HepG2 (cell line): ENCODE data around the gene STEAP3. TPM values are rescaled to one million over a fixed set of nuclear protein-coding genes. Genes with fewer than 3 reads are reported as not detected.

Experiments
- HDAC6 ChIP-seq: fragments of 200-600 bp; sonication (generic); IDR thresholded peaks from 2 replicates; pipeline ENCODE4 v1.7.0; 2017; ENCODE audit warnings: mild to moderate bottlenecking, antibody characterized with exemption, low read length, low read depth
- KLF13 ChIP-seq: sonication (generic); formaldehyde crosslinking; IDR thresholded peaks from 2 replicates; pipeline ENCODE4 v1.4.0; 2020; ENCODE audit warnings: mild to moderate bottlenecking, missing genetic modification reagents
- MYC ChIP-seq: sonication (generic); formaldehyde crosslinking; IDR thresholded peaks from 2 replicates; pipeline ENCODE4 v1.9.0; 2021; ENCODE audit warnings: missing genetic modification reagents, borderline replicate concordance
- PHF8 ChIP-seq: sonication (generic); formaldehyde crosslinking; IDR thresholded peaks from 2 replicates; pipeline ENCODE4 v1.5.0; 2020; ENCODE audit warnings: missing genetic modification reagents
- POLR2AphosphoS5 ChIP-seq: IDR thresholded peaks from 2 replicates; pipeline ENCODE4 v1.6.1; 2012; ENCODE audit warnings: low read depth, low read length
- SMARCE1 ChIP-seq: fragments of 450-650 bp; IDR thresholded peaks from 2 replicates; pipeline ENCODE4 v1.6.1; 2017; ENCODE audit warnings: borderline replicate concordance
- SNRNP70 ChIP-seq: fragments of 200-400 bp; formaldehyde crosslinking; IDR thresholded peaks from 2 replicates; pipeline ENCODE4 v1.6.1; 2017; ENCODE audit warnings: mild to moderate bottlenecking, low read depth, low read length, moderate library complexity
- SOX13 ChIP-seq, 3 experiments: fragments of 450-650 bp in 1 of 3; sonication (generic) in 1 of 3; formaldehyde crosslinking in 1 of 3; IDR thresholded peaks in 2 of 3; conservative IDR thresholded peaks in 1 of 3; 2 replicates each; pipeline versions ENCODE4 v1.5.0 to v1.6.1; 2016 to 2020; ENCODE audit warnings: antibody characterized with exemption in 1 of 3, mild to moderate bottlenecking in 1 of 3, missing compliant biosample characterization in 1 of 3, missing genetic modification reagents in 1 of 3, moderate library complexity in 1 of 3
- TEAD3 ChIP-seq: optimal IDR thresholded peaks from 2 replicates; pipeline ENCODE3; 2016; ENCODE audit warnings: borderline replicate concordance
- ZNF136 ChIP-seq: sonication (generic); formaldehyde crosslinking; IDR thresholded peaks from 2 replicates; pipeline ENCODE4 v1.8.1; 2022; ENCODE audit warnings: low read depth, mild to moderate bottlenecking, moderate library complexity, missing genetic modification reagents
- ZNF234 ChIP-seq: sonication (generic); formaldehyde crosslinking; conservative IDR thresholded peaks from 2 replicates; pipeline ENCODE4 v1.5.1; 2020; ENCODE audit warnings: mild to moderate bottlenecking, missing genetic modification reagents
- ZNF556 ChIP-seq: sonication (generic); formaldehyde crosslinking; IDR thresholded peaks from 2 replicates; pipeline ENCODE4 v1.4.0; 2020; ENCODE audit warnings: mild to moderate bottlenecking, missing genetic modification reagents, borderline replicate concordance
- ZNF816 ChIP-seq: sonication (generic); formaldehyde crosslinking; IDR thresholded peaks from 2 replicates; pipeline ENCODE4 v1.8.0; 2022; ENCODE audit warnings: missing genetic modification reagents, mild to moderate bottlenecking, borderline replicate concordance
- ZZZ3 ChIP-seq: sonication (generic); formaldehyde crosslinking; IDR thresholded peaks from 2 replicates; pipeline ENCODE4 v1.4.0; 2020; ENCODE audit warnings: missing genetic modification reagents, mild to moderate bottlenecking, borderline replicate concordance
- polyA plus RNA-seq, 8 experiments: library from polyadenylated mRNA; depleted of rRNA in 3 of 8; stranded (reverse) in 7 of 8; unstranded in 1 of 8; fragments of >200 nt; fragmentation: Illumina TruSeq in 4 of 8; extraction: Trizol in 4 of 8; gene quantifications; 2 replicates each; pipeline versions ENCODE4 v1.2.1 to v1.2.3, GENCODE V29; 2011 to 2016; ENCODE audit warnings: low read depth in 4 of 8, missing spikeins in 1 of 8, mixed read lengths in 1 of 8; ENCODE audit not compliant: insufficient read depth in 1 of 8
- total RNA-seq, 5 experiments: library from RNA; depleted of rRNA; stranded (reverse); fragments of >200 nt; fragmentation: Illumina TruSeq; extraction: Trizol; gene quantifications; 2 replicates each; pipeline ENCODE4 v1.2.3, GENCODE V29; 2016; ENCODE audit warnings: low read depth in 1 of 5
- TF ChIP-seq, protein P1 (sequence below): sonication (generic); formaldehyde crosslinking; IDR thresholded peaks from 2 replicates; pipeline ENCODE4 v1.4.0; 2020; ENCODE audit warnings: mild to moderate bottlenecking, missing genetic modification reagents
- TF ChIP-seq, protein P2 (sequence below): sonication (generic); formaldehyde crosslinking; IDR thresholded peaks from 2 replicates; pipeline ENCODE4 v1.5.0; 2020; ENCODE audit warnings: mild to moderate bottlenecking, missing genetic modification reagents

Gene STEAP3
- total and polyA plus RNA-seq, 2 of the 13 experiments (the other 11 are each of a cell fraction or from before 2014, with no cell fraction given): 7.3 to 21.1 TPM

DNA sequence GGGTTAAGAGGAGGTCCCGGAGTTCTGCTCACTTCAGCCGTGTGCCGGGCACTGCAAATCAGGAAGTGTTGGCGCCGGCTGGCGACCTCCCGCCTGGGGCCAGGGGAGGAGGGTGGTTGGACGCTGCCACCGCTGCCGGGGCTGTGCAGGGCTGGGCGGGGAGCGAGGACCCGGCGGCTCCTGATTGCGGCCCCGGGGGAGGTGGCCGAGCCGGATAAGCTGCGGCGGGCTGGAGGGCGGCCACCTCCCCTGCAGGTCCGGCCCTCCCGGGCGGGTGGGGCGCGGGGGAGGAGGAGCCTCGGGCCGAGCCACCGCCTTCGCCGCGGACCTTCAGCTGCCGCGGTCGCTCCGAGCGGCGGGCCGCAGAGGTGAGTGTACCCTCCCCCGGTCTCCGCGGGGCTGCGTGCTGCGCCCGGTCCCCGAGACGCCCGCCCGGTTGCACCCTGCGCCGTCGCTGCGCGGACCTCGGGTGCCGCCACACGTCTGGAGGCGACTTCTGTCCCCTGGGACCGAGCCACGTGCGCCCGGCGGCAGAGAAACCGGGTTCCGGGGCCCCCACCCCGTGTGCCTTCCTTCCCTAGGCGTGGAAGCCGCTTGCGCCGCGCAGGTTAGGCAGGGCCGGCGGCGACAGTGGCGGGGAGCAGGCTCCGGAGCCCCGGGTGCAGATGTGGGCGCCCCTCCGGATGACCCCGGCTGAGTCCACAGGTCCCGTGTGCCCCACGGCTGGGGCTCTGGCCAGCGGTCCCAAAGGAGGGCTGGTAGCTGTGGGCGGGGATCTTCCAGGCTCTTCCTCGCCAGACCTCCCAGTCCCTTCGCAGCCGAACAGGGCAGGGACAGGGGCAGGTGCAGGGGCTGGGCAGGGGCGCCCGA, at the start of gene STEAP3 (continued):
- TF ChIP-seq ZNF816 (CRISPR knock-in tag) (peak; percentile 83; the same call in 1 of the 2 replicates), SOX13 (IDR thresholded peaks at IDR 0.05) (no peak), SOX13 (CRISPR knock-in tag; conservative IDR thresholded peaks at IDR 0.05 in 1 of 2, IDR thresholded peaks at IDR 0.05 in 1 of 2) (no peak), ZNF556 (CRISPR knock-in tag) (peak; percentile 91), HDAC6 (no peak), POLR2AphosphoS5 (peak; percentile 66; the same call in 1 of the 2 replicates), TEAD3 (CRISPR knock-in tag) (no peak), ZZZ3 (CRISPR knock-in tag) (0 out of 2 replicates have a peak, but pooled peaks have one; percentile 33), ZNF234 (CRISPR knock-in tag) (no peak), KLF13 (CRISPR knock-in tag) (no peak), ZNF136 (no peak), PHF8 (peak; percentile 87), SNRNP70 (no peak), SMARCE1 (no peak), MYC (CRISPR knock-in tag) (peak; percentile 96)
- TF ChIP-seq, protein P1, sequence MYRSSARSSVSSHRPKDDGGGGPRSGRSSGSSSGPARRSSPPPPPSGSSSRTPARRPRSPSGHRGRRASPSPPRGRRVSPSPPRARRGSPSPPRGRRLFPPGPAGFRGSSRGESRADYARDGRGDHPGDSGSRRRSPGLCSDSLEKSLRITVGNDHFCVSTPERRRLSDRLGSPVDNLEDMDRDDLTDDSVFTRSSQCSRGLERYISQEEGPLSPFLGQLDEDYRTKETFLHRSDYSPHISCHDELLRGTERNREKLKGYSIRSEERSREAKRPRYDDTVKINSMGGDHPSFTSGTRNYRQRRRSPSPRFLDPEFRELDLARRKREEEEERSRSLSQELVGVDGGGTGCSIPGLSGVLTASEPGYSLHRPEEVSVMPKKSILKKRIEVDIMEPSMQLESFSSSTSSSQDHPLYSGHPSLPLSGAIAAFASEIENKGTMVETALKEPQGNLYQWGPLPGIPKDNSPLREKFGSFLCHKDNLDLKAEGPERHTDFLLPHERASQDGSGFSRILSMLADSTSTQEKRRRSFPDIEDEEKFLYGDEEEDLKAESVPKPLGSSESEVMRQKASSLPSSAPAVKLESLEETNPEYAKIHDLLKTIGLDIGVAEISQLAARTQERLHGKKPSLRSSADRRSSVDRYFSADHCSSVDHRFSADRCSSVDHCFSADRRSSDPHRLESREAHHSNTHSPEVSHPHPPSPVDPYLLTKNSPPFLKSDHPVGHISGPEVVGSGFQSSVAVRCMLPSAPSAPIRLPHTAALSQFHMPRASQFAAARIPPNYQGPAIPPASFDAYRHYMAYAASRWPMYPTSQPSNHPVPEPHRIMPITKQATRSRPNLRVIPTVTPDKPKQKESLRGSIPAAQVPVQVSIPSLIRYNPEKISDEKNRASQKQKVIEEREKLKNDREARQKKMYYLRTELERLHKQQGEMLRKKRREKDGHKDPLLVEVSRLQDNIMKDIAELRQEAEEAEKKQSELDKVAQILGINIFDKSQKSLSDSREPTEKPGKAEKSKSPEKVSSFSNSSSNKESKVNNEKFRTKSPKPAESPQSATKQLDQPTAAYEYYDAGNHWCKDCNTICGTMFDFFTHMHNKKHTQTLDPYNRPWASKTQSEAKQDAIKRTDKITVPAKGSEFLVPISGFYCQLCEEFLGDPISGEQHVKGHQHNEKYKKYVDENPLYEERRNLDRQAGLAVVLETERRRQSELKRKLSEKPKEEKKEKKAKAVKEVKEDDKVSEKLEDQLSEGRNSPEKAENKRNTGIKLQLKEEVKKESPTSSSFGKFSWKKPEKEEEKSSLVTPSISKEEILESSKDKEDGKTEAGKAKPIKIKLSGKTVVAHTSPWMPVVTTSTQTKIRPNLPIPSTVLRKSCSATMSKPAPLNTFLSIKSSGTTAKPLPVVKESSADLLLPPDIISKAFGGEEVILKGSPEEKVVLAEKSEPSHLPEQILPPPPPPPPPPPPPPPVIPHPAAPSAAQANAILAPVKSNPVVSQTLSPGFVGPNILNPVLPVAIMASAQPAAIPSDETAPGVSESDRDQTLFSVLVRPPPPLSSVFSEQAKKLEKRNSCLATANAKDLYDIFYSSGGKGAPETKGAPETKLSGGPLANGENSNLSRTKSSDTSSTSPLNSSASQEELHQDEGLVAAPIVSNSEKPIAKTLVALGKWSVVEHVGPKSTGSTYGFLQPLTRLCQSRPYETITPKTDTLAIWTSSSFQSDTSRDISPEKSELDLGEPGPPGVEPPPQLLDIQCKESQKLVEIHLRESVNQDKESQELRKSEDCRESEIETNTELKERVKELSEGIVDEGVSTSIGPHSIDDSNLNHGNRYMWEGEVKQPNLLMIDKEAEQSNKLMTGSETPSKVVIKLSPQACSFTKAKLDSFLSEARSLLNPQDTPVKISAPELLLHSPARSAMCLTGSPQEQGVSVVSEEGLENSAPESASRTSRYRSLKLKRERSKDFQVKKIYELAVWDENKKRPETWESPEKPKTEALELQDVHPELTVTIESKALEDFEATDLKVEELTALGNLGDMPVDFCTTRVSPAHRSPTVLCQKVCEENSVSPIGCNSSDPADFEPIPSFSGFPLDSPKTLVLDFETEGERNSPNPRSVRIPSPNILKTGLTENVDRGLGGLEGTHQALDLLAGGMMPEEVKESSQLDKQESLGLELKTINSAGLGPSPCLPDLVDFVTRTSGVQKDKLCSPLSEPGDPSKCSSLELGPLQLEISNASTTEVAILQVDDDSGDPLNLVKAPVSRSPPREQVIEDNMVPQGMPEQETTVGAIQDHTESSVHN: 0 out of 2 replicates have a peak, but pooled peaks have one; percentile 56
- TF ChIP-seq, protein P2, sequence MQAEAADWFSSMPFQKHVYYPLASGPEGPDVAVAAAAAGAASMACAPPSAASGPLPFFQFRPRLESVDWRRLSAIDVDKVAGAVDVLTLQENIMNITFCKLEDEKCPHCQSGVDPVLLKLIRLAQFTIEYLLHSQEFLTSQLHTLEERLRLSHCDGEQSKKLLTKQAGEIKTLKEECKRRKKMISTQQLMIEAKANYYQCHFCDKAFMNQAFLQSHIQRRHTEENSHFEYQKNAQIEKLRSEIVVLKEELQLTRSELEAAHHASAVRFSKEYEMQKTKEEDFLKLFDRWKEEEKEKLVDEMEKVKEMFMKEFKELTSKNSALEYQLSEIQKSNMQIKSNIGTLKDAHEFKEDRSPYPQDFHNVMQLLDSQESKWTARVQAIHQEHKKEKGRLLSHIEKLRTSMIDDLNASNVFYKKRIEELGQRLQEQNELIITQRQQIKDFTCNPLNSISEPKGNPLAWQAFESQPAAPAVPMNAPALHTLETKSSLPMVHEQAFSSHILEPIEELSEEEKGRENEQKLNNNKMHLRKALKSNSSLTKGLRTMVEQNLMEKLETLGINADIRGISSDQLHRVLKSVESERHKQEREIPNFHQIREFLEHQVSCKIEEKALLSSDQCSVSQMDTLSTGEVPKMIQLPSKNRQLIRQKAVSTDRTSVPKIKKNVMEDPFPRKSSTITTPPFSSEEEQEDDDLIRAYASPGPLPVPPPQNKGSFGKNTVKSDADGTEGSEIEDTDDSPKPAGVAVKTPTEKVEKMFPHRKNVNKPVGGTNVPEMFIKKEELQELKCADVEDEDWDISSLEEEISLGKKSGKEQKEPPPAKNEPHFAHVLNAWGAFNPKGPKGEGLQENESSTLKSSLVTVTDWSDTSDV (CRISPR knock-in tag): peak; percentile 81; the same call in 1 of the 2 replicates
